ENCODE measurements around the gene NMNAT3.

DNA sequence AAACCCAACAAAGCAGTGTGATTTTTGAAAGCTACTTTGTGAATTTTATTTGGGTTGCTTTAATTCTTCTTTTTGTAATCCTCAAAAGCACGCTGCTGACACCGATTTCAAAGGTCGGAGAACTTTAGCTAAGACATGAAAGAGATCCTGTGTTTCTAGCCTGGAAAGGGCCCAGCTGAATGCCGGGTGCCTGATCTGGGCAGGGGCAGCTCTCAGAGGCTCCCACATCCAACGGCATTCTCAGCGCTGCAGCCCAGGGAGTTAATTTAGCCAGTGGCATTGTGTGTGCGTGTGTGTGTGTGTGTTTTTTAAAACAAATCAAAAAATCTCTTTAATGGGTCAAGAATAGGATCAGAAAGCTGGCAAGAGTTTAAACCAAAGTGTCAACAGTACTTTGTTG lies 144.8 kb downstream of the NMNAT3 start:
- no peak for TF ChIP-seq EZH2 (IDR thresholded peaks at IDR 0.05; ENCODE audit: borderline replicate concordance, low read length)
- TF ChIP-seq, protein P1, sequence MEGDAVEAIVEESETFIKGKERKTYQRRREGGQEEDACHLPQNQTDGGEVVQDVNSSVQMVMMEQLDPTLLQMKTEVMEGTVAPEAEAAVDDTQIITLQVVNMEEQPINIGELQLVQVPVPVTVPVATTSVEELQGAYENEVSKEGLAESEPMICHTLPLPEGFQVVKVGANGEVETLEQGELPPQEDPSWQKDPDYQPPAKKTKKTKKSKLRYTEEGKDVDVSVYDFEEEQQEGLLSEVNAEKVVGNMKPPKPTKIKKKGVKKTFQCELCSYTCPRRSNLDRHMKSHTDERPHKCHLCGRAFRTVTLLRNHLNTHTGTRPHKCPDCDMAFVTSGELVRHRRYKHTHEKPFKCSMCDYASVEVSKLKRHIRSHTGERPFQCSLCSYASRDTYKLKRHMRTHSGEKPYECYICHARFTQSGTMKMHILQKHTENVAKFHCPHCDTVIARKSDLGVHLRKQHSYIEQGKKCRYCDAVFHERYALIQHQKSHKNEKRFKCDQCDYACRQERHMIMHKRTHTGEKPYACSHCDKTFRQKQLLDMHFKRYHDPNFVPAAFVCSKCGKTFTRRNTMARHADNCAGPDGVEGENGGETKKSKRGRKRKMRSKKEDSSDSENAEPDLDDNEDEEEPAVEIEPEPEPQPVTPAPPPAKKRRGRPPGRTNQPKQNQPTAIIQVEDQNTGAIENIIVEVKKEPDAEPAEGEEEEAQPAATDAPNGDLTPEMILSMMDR (IDR thresholded peaks at IDR 0.05; ENCODE audit: low read length): no peak

All from OCI-LY1 (cell line).